SKM-1 (cell line): Measurements from ENCODE around the gene LCORL.
"Not testable (repeated sequence)": the region's sequence is repeated elsewhere in the genome, so short reads cannot be mapped to it uniquely, and the experiment has no call there.

Experiments used
- DNase-seq: peaks from one replicate; lab custom pipeline; 2025; ENCODE audit not compliant: unreplicated experiment; lab: John Stamatoyannopoulos, UW

LCORL gene

GRCh38 chr4:17933126-17933525 is 88.4 kb downstream of the LCORL start:
- no peak for DNase-seq

GRCh38 chr4:17932041-17932440 is 89.5 kb downstream of the LCORL start:
- no peak for DNase-seq

- DNase-seq, result no peak
Observed at GRCh38 chr4:17930256-17930655, 91.3 kb downstream of the LCORL start.

GRCh38 chr4:17924189-17924588 is 97.4 kb downstream of the LCORL start:
- DNase-seq, result no peak

GRCh38 chr4:17921451-17921850 is 100.1 kb downstream of the LCORL start:
- no peak for DNase-seq

- DNase-seq, result no peak
Observed at GRCh38 chr4:17920681-17921080, 100.9 kb downstream of the LCORL start.

- no peak for DNase-seq
Observed at GRCh38 chr4:17915439-17915838, 106.1 kb downstream of the LCORL start.

GRCh38 chr4:17912011-17912410 is 109.5 kb downstream of the LCORL start:
- DNase-seq, result no peak

GRCh38 chr4:17911608-17912007 is 109.9 kb downstream of the LCORL start:
- no peak for DNase-seq

- no peak for DNase-seq
Observed at GRCh38 chr4:17898553-17899055, 123.0 kb downstream of the LCORL start.

GRCh38 chr4:17895481-17895880 is 126.1 kb downstream of the LCORL start:
- DNase-seq, result no peak

- DNase-seq, result no peak
Observed at GRCh38 chr4:17894421-17894820, 127.1 kb downstream of the LCORL start.

- no peak for DNase-seq
Observed at GRCh38 chr4:17889692-17890091, 131.9 kb downstream of the LCORL start.

GRCh38 chr4:17884511-17884910 is 137.0 kb downstream of the LCORL start:
- no peak for DNase-seq

- DNase-seq, result no peak
Observed at GRCh38 chr4:17884063-17884462, 137.5 kb downstream of the LCORL start.

GRCh38 chr4:17877661-17878060 is 143.9 kb downstream of the LCORL start:
- DNase-seq, result no peak

GRCh38 chr4:17876943-17877342 is 144.6 kb downstream of the LCORL start:
- no peak for DNase-seq

- no peak for DNase-seq
Observed at GRCh38 chr4:17875402-17876070, 146.0 kb downstream of the LCORL start.

GRCh38 chr4:17869327-17869726 is 152.2 kb downstream of the LCORL start:
- no peak for DNase-seq

GRCh38 chr4:17867276-17867675 is 154.3 kb downstream of the LCORL start:
- no peak for DNase-seq

- DNase-seq, result no peak
Observed at GRCh38 chr4:17866810-17867209, 154.7 kb downstream of the LCORL start.

GRCh38 chr4:17865866-17866363 is 155.6 kb downstream of the LCORL start:
- DNase-seq, result no peak

GRCh38 chr4:17861906-17862305 is 159.6 kb downstream of the LCORL start:
- not testable (repeated sequence) for DNase-seq
